GM21825 (cell line): ENCODE results near the gene MOB3B.
A peak's percentile ranks its signal among the peaks of the same experiment; 100 is the strongest.

Experiments used
- ATAC-seq: cut with Tn5 transposase; IDR thresholded peaks from one replicate; pipeline ENCODE4 v1.9.1; 2021; ENCODE audit warnings: mild to moderate bottlenecking, moderate library complexity; ENCODE audit not compliant: unreplicated experiment

MOB3B gene

DNA sequence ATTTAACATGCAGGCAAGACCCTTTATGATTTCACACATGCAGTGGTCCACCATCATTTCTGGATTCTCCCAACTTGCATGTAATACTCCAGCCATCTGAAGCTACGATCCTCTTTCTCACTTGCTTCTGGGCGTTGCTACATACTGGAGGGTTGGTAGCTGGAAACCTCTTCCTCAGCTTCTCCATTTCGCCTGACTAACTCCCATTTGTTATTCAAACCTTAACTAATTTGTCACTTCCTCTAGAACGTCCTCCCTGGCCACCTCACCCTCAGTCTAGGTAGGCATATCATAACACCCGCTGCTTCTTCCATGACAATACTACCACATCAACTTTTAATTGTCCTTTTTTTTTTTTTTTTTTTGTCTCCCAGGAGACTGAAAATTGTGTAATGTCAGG is 160.0 kb downstream of the MOB3B start:
- no peak for ATAC-seq

DNA sequence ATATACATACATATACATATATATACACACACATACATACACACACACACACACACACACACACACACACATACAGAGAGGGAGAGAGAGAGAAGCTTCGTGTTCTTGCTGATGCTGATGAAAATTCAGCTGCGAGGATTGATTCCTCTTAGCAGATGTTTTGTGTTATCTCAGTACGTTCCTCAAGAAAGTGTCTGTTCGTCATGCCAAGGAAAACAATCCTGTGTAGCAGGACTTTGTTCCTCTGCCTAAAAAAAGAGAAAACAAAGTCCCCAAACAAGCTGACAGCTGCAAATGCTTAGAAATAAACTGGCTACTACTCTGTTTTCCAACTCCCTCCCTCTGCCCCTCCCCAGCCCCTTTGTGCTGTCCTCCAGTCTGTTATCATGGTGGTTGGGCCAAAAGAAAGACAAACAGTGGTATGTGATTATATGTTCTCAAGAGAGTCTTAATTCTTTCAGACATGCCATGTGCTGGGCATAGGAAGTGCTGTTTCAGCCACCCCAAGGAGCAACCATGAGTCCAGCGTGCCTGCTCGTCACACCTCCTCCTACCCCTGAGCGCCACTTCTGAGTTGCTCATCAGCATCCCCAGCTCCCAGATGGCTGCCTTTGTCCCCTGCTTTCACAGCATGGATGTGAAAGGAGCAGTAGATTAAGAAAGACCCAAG is 161.2 kb downstream of the MOB3B start:
- no peak for ATAC-seq

DNA sequence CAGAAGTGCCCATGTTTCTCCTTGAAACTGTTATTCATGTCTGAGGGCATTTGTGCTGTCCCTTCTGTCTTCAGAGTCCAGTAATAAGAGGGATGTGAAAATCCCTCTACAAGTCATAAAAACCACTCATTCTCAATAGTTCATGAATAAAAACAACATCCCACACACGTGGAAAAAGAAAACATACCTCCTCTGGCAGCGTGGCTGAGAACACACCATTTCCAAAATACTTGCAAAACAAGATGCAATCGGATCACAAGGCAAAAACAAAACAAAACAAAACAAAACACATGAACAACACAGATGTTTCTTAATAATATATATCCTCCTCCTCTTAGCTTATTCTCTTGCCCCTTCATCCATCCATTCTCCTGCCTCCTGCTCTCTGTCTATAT is 161.7 kb downstream of the MOB3B start:
- no peak for ATAC-seq

DNA sequence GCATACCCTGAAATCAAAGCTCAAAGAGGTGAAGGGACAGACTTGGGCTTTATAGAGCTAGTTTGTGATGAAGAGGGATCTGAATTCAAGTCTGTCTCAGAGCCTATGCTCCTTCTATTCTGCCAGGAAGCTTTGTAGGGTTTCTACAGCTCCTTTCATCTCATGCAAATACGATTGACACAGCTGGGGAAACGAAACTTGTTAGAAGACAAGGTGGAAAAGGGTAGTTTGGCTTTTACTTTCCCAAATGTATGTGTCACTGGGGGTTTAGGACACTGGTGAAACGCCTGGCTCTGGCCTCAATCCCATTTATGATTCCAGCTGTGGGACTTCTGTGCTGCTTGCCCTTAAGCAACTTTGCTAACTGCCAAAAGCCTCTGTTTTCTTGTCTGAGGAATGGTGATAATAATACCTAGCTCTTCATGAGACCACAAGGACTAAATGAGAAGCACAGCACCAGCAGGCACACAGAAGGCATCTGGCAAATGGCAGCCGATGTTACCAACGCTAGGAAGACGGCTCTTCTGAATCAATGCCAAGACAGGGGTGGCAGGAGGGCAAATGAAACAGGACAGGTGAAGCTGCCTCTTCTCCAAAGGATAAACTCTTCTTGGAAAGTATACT is 162.3 kb downstream of the MOB3B start:
- ATAC-seq, result peak; percentile 78

DNA sequence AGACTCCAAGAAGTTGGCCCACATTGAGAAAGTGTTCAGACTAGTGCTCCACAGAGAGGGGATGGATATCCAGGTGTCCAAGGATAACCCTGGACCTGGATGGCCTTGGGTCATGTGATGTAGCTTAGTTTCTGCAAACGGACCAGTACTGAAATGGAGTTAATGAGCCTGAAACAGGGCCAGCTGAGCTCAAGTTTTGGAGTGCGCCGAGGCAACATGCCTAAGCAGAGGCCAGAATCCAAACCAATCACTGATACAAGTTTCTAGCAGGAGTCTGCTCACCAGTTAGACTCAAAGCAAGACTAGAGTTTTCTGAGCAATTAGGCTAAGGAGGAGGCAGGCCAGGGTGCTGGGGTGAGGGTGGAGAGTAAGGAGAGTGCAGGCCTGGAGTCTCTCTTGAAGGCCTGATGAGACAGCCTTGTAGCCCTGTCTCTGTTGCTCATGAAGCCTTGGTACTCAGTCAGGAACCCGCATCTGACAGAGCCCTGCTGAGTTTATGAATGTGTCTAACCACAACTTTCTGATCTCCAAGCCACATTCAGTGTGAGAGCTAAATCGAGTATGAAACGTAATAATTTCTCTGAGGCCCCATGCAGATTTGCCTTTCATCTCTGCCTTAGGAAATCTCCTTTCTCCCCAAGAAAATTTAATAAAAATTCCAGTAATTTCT is 163.8 kb downstream of the MOB3B start:
- ATAC-seq, result peak; percentile 83

DNA sequence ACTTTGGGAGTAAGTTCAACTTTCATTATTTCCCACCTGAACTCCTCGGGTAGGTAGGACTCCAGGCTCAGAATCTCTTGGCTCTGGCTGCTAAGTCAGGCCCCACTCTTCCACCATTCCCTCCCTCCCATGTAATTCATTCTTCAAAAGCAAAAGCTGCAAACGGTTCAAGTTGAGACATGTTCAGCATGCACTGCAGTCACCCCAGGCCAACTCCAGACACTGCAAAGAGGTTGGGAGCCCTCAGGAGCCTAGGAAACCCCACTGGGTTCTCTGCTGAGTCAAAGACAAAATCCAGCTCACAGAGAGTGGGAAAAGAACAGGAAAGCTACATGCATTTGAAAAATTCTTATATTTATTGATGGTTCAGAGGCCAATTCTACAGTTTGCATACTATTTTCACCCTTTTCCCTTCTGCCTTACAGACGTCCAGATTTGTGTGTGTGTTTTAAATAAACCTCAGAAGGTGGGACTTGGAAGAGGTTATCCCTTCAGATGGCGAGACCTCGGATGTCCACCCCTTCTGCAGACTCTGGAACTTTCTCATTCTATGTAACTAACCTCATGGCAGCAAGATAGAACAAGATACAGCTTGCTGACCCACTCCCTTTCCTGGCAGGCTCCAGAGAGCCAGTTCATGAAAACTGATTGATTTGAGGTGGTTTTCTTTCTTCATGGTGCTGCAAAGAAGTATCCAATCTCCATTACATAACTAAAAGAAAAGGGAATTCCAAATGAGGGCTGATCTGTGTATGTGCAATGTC is 167.0 kb downstream of the MOB3B start:
- no peak for ATAC-seq

DNA sequence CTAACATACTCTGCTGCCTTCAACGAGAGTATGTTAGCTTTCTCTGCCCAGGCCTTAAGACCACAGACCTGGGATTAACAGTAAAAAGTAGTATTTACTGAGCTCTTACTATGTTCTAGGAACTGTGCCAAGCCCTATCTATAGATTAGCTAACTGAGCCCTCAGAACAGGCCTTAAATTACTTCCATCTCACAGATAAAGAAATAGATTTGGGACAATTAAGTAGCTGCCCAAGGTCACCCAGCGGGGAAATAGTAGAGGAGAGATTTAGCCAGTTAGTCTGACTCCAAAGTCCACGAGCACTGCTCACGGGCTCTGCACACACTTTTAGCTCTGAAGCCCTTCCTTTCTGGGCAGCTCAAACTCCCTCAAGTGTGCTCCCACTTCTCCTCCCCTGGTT is 168.1 kb downstream of the MOB3B start:
- ATAC-seq, result no peak

DNA sequence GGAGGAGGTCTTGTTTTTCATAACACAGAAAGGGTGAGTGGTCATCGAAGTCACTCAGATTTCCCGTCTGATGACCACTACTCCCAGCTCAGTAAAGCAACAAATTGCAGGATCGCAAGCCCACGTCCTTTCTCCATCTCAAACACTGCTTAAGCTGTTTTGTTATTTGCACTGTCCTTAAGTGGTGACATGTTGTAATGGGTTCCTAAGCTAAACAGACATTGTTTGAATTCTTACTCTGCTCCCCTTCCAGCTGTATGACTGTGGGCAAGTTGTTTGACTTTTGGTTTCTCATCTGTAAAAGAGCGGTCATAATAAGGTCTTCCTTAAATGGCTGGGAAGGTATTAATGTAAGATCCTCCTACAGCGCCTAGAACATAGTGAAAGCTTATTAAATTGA is 169.9 kb downstream of the MOB3B start:
- no peak for ATAC-seq

DNA sequence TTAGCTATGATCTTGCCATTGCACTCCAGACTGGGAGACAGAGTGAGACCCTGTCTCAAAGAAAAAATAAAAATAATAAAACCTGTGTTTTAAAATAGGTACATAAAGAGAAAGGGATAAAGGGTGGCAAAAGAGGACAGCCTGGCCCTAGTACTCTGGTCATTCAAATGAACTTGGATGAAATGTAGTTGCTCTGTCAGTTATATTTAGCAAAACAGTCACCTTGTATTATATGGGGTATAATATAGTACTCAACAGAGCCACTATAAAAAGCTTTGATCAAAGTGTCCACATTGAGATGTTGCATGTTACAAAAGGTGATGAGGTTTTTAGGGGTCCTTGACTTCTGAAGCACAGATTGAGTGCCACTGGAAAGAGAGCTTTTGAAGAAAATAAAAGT is 171.6 kb downstream of the MOB3B start:
- ATAC-seq, result no peak

DNA sequence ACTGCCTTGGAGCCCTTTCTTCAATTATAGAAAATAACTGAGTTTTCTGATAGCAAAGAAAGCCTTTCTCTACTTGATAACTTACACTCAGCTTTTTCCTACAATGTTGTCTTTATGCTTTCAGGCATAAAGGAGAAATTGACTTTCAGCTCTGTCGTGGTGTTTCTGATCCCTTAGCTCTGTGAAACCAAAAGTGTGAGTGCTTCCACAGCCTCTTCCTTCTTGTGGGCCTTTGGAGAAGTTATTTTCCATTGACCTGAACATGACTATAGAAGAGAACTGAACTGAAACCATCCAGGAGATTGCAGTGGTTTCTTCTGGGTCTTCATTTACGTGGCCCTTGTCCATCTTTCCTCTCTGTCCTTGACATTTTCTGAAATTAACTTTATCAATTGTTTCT is 173.2 kb downstream of the MOB3B start:
- no peak for ATAC-seq

DNA sequence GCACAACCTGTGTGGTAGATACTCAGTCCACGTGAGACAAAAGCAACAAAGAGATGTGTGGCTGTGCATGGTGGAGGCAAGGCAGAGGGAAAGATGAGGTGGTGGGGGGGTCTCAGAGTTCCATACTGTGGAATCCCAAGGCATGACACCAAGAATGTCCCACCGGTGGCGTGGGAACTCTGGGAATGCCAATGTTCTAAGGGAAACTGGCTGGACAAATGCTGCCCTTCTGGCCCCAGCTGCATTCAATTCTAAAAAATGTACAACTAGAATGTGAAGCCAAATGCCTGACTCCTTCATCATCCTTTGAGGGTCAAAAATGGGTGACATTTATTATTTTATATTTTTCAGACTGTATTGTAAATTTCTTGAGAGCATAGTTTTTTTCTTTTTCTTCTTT is 174.4 kb downstream of the MOB3B start:
- no peak for ATAC-seq

DNA sequence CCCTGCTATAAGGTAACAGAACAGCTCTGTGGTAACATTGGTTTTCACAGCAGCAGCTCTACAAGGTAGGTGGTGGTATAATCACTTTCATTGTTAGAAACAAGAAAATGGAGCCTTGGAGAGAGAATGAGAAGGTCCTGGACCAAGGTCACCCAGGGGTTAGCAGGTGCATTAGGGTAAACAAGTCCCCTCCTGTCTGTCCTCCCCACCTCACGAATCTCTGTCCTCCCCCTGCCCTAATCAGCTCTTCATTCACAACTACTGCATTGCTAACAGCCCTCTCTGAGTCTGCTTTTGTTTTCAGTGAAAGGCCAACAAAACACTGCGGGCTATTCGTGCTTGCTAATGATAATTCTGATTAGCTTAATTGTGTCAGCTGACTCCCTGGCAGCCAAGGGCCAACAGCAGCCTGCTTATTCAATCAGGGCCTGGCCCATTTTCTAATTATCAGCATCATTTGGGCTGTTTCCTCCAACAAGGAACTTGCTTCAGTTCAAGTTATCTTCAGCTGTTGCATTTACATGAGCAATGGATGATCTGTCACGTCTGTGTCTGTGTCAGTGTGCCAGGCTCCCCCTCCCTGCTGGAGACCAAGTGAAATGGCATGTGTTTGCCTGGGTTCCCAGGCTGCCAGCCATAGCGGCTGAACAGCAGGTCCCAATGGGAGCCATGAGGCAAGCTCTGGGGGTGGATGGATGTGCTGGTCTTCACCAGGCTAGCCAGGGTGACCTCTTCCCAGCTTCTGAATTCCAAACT is 176.0 kb downstream of the MOB3B start:
- ATAC-seq, result peak; percentile 89

DNA sequence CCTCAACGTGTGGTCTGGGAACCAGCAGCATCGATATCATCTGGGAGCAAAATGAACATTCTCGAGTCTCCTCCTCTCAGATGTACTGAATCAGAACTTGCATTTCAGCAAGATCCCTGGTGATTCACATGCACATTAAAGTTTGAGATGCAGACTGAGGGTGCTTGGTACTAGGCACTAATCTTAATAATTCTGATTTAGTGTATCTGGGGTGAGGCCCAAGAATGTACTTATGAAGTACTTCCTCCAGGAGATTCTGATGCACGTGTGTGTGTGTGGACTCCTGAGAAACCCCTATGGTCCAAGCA is 176.5 kb downstream of the MOB3B start:
- ATAC-seq, result no peak

DNA sequence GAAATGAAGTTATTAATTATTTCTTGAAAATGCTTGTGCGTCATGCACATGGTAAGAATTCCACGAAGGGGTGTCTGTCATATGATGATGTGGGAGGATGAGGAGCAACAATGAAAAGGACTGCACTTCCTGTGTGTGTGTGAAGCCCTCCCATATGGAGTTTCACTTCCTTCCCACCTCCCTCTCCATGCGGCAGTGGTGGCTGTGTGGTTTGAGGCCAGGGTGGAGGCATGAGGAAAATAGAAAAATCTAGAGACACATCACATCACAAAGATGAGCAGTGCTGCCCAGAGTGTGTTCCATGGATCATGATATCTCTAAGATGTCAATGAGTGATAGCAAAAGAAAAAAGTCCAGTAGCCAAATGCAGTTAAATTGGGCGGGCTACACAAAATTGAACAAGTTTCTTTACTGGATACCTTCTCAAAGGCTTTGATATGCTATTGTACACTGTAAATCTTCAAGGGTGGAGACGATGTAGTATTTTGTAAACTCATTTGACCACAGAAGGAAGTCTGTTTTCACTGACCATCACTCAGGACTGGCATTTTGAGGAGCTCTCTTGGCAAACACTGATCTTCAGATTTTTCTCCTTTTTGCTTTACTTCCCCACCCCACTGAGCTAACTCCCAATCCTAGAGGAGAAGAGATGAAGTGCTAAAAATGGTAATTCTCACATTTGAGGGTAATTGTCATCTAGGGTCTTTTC is 177.0 kb downstream of the MOB3B start:
- ATAC-seq, result peak; percentile 48

DNA sequence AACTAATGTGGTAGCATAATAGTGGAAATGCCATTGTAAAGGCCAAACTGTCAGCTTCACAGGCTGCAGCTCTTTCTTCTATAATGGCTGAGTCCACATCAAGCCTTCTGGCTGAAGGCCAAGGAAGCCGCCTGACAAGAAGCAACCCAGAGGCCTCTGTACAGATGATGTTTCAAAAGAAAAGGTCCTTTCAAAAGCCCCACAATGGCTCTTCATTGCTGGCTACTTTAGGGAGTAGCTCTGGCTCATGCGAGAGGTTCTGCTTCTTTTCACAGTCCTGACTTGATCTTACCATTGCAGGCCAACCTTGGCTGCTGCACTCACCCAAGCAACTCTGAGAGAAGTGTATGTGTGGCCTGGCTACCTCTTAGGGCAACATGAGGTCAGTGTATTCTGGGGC is 178.2 kb downstream of the MOB3B start:
- no peak for ATAC-seq

DNA sequence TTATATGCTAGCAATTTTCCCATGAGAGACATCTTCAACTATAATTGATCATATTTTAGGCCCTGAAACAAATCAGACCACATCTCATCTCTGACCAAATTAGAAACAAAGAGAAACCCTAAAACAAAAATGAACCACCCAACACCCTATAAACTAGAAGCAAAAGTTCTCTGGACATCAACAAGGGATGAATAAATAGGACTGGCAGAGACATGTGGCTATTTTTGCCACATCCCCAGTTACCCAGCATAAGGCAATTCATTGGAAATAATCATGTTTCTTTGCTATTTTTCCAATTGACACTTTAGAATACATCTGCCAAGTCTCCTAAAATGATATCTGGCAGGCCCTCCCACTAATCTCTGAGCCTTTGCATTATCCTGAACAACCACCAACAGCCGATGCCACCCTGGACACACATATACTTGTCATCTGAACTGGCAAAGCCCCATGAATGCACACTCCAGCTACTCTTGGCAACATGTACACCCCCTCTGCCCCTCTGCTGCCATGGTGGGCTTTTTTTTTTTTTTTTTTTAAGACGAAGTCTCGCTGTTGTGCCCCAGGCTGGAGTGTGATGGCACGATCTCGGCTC is 179.1 kb downstream of the MOB3B start:
- ATAC-seq, result no peak

DNA sequence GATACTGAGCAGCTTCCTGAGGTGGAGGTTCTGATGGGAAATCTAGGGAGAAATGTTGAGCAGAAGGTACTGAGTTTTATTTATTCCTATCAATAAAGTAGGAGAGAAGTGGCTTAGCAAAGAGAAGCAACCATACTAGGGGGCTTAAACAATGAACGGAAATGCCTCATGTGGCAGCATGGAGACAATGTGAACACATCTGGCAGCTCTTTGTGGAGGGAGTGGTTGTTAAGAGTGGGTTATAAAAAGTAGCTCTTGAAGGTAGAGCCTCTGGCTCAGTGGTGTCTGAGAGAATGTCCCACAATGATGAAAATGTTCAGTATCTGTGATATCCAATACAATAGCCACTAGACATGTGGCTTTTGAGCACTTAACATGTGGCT is 179.9 kb downstream of the MOB3B start:
- ATAC-seq, result no peak

DNA sequence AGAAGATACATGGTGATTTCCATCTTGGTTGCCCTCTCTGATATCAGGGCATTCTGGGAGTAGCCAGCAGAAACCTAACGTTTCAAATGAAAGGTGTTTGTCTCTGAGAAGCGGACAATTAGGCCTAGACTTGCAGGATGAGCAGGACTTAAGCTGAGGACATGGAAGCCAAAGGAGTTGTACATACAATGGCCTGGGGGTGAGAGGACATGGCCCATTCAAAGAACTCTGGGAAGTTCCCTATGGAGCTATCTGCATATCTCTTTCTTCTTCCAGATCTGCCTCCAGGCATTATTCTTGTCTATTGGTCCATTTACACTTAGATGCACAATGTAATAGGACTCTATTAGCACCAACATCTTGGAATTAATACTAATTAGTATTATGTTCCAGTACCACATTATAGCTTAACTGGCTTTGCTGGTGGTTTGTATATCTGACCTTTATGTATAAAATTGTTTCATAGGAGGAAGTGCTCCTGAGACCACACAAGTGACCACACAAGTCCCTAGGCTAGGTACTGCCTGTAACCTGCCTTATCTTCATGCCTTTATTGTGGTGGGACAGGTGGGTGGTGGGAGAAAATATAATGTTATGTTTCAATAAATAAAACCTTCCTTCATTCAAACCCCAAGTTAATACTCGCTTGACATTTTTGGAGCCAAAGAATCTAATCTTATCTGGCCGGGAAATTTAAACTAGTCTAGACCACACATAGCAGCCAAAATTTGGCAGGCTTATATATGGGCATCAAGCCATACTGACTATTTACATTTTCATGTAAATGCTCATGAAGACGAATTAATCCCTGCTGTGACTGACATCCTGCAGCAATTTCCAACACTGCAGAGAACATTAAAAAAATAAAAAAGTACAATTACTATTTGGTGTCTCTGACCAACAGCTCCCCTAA is 180.6 kb downstream of the MOB3B start:
- ATAC-seq, result no peak

DNA sequence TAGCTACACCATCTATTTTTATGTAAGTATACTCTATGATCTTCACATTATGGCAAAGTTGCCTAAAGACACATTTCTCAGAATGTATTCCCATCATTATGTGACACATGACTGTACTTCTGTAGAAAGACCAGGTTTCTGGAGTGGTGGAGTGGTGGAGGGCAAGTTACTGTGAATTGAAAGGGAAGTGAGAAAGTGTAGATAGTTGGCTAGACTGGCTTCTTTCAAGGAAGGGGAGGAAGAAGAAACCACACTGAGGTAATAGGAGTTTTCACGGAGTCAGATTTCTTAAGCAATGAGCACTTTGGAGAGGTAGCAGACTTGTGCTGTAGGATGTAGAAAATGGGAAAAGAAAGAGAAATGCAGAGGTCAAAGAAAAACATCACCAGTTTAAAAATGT is 181.7 kb downstream of the MOB3B start:
- ATAC-seq, result no peak
